Kidney tubule cell (primary cell): ENCODE measurements around the gene ASXL1.
"Not testable (repeated sequence)": the region's sequence is repeated elsewhere in the genome, so short reads cannot be mapped to it uniquely, and the experiment has no call there.

Source experiments
- DNase-seq: peaks from one replicate; pipeline ENCODE4 v3.0.0-alpha.2; 2018; ENCODE audit warnings: low spot score

The ASXL1 gene

DNA sequence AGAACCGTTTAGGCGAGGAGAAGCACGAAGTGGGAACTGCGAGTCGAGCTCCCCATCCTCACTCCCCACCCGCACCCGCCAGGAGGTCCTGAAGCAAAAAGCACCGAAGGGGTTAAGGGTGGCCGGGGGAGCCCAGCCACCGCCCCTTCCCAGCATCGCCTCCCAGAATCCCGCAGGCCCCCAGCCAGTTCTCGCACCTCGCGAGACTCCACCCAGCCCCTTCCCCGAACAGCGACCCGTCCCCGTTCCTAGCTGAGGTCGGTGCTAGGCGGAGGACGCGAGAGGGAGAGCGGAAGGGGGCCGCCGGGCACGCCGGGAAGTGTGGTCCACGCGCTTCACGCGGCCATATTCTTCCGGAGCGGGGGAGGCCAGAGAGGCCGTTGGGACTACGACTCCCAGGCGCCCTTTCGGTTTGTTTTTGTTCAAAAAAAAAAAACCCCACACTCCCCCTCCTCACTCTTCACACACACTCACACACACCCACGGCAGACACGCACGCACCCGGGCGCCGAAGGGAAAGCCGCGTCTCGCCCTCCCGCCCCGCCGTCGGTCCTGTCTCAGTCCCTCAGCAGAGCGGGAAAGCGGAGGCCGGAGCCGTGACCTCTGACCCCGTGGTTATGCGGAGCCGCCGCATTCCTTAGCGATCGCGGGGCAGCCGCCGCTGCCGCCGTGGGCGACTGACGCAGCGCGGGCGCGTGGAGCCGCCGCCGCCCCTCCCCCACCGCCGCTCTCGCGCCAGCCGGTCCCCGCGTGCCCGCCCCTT is at the start of gene ASXL1:
Gene ASXL1 (plus strand): TSS at position 463 of the 763 bp plus-strand sequence. CDS start 445 bp downstream, outside the sequence.
- DNase-seq, result peak; percentile 98

DNA sequence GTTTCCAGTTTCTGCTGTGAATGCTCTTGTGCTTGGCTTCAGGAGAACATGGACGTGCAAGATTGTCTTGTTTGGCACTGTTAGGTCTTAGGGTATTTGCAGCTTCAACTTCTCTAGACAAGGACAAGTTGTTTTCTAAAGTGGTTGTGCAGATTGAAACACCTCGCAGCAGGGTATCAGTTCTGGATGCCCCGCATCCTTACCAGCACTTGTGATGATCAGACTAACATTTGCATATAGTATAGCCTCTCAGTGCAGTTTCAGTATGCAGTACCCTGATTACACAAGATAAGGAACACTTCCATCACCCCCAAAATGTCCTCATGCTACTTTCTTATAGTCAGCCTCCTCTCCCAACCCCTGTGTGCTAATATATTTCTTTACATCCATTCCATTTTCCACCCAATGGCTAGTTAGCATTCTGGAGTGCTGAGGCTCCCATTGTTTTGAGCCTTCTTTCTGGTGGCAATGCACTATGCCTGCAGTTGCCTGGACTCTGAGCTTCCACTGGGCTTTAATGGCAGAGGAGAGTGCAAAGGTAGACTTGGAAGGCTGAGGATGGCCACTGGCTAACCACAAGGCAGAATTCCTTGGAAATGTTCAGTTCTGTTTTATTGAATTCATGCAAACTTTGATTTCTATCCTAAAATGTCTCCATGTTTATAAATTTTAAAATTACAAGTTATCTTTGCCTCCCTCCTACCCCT is 45.3 kb upstream of the ASXL1 start:
- DNase-seq, result no peak

DNA sequence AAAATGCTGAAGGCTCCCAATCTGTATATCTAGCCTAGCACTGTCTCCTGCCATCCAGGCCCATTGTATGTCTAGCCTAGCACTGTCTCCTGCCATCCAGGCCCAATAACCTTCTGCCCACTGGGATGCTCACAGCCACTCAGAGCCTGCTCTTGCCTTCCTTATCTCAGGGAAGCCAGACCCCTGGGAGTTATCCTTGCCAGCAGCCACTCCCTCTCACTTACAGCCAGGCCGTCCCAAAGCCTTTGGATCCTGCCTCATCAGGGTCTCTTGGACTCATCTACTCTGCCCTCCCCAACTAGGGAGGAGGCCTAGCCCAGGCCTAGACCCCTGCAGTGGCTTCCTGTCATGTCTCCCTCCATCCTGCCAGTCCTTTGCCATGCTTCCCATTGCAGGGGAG is 43.4 kb upstream of the ASXL1 start:
- DNase-seq, result no peak

DNA sequence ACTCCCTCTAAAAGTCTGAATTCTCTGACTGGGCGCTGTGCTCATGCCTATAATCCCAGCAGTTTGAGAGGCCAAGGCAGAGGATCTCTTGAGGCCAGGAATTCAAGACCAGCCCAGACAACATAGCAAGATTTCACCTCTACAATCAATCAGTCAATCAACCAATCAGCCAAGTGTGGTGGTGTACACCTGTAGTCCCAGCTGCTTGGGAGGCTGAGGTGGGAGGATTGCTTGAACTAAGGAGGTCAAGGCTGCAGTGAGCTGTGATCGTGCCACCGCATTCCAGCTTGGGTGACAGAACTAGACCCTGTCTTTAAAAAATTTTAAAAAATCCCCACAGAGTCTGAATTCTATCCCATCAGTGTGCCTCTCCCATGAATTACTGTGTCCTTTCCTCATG is 42.7 kb upstream of the ASXL1 start:
- DNase-seq, result no peak

DNA sequence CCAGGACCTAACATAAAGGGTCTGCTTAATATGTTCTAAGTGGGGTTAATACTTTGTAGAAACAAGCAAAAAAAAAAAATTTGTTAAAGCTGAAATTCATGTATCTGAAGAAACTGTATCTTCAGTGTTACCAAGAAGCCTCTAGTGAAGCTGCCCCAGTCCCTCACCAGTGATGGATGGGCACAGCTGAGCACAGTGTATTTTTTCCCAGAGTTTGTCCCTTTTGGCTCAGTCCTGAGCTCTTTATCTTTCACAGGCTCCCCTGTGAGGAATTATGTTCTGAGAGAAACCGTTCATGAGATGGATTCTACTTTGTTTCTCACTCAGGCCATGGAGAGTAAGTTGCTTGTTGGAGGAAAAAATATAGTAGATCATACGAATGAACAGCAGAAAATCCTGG is 42.2 kb upstream of the ASXL1 start:
- no peak for DNase-seq

DNA sequence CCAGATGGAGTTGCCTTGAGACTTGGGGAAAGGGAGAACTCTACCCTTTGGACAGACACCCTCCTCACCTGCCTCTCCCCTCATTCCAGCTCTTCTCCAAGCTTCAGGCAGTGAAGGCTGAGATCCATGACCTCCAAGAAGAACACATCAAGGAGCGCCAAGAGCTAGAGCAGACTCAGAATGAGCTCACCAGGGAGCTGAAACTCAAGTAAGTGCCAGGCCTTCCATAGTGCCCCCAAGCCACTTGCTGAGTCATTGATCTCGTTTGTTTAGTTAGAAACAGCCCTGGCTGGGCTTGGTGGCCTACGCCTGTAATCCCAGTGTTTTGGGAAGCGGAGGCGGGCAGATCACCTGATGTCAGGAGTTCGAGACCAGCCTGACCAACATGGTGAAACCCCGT is 41.5 kb upstream of the ASXL1 start:
- DNase-seq, result peak; percentile 6

DNA sequence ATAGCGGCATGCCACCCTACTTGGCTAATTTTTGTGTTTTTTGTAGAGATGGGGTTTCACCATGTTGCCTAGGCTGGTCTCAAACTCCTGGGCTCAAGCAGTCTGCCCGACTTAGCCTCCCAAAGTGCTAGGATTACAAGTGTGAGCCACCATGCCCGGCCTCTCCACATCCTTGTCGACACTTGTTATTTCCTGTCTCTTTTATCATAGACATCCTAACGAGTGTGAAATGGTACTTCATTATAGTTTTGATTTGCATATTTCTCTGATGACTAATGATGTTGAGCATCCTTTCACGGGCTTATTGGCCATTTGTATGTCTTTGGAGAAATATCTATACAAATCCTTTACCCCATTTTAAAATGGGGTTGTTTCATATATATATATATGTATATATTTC is 39.0 kb upstream of the ASXL1 start:
- no peak for DNase-seq

DNA sequence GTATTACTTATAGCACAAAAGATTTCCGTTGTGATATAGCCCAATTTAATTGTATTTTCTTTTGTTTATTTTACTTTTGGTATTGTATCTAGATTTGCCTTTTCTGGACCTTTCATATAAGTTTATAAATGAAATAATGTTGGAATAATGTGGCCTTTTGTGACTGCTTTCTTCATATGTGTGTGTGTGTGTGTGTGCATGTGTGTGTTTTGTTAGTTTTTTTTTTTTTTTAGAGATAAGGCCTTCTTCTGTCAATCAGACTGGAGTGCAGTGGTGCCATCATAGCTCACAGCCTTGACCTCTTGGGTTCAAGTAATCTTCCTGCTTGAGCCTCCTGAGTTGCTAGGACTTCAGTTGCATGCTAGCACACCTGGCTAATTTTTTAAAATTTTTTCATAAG is 37.8 kb upstream of the ASXL1 start:
- DNase-seq, result no peak

DNA sequence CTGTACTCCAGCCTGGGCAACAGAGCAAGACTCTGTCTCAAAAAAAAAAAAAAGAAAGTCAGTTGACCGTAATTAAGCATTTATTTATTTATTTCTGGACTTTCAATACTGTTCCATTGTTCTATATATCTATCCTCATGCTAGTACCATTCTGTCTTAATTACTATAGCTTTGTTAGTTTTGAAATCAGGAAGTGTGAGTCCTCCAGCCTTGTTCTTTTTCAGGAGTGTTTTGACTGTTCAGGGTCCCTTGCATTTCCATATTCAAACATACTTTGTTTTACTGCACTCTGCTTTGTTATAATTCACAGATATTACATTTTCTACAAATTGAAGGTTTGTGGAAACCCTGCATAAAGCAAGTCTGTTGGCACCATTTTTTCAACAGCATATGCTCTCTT is 36.7 kb upstream of the ASXL1 start:
- DNase-seq, result no peak

DNA sequence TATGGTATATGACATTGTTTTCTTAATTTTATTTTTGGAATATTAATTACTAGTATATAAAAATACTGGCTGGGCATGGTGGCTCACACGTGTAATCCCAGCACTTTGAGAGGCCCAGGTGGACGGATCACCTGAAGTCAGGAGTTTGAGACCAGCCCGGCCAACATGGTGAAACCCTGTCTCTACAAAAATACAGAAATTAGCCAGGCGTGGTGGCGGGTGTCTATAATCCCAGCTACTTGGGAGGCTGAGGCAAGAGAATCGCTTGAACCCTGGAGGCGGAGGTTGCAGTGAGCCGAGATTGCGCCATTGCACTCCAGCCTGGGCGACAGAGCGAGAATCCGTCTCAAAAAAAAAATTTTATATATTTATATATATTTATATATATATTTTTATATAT is 35.9 kb upstream of the ASXL1 start:
- DNase-seq, result not testable (repeated sequence)

DNA sequence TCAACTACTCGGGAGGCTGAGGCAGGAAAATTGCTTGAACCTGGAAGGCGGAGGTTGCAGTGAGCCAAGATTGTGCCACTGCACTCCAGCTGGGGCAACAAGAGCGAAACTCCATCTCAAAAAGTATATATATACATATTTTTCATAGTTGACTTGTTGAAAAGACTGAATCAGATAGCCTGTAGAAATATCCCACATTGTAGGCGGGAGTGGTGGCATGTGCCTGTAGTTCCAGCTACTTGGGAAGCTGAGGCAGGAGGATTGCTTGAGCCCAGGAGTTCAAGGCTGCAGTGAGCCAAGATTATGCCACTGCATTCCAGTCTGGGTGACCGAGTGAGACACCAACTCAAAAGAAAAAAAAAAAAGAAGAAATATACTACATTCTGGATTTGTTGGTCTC is 34.4 kb upstream of the ASXL1 start:
- not testable (repeated sequence) for DNase-seq

DNA sequence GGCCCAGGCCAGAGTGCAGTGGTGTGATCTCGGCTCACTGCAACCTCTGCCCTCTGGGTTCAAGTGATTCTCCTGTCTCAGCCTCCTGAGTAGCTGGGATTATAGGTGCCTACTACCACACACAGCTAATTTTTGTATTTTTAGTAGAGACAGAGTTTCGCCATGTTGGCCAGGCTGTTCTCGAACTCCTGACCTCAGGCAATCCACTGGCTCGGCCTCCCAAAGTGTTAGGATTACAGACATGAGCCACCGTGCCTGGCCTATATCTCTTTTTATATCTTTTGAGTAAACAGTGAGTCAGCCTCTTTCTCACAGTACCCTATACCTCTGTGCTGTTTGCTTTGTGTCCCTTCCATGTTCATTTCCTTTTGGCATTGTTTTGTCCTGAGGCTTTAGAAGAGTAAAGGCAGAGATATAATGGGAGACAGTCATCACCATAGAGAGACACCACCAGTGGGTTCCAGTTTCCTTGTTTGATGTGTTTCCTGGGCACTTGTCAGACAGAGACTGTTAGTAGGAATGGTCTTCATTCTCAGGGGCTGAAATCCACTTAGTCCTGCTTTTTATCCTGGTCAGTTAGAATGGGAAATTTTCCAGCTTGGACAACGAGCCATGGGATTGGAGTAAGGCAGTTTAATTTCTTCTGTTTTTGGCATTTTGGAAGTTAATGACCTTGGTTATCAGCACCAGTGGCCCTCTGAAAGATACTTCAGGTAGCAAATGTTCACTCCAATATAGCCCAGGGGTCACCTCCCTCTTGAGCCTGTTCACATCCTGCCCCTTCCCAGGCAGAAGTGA is 32.2 kb upstream of the ASXL1 start:
- DNase-seq, result peak; percentile 86

DNA sequence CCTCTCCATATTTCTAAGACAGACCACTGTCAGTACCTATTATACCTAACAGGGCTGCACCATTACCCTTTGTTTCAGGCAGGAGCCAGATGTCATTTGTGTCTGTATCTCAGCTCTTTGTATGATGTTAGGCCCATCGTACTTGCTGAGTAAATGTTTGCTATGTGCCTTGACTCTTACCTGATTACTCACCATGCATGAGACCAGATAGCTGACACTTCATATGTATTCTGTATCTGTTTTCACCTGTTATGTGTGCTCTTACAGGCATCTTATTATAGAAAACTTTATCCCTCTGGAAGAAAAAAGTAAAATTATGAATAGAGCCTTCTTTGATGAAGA is 31.7 kb upstream of the ASXL1 start:
- peak; percentile 65 for DNase-seq

DNA sequence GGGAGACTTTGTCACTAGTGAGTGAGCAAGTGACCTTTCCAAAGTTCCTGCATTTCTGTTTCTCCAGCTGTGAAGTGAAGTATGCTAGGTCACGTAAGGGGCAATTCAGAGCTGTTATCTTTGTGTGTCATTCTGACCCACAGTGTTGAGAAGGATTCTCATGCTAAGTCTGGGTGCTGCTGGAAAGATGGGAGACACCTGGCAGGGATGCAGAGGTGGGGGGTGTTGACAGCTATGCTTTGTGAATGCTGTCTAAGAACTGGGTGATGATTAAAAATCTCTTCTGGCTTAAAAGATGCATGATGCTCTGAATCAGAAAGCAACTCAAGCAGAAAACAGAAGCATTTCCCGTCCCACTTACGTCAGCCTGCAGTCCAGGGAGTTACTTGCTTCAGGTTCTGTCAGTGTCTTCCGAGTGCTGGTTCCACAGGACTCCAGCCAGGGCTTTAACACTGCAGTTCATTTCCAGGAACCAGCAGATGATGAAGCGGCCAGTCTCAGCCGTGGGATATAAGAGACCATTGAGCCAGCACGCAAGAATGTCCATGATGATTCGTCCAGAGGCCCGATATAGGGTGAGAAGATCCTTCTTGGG is 30.9 kb upstream of the ASXL1 start:
- DNase-seq, result peak; percentile 90

DNA sequence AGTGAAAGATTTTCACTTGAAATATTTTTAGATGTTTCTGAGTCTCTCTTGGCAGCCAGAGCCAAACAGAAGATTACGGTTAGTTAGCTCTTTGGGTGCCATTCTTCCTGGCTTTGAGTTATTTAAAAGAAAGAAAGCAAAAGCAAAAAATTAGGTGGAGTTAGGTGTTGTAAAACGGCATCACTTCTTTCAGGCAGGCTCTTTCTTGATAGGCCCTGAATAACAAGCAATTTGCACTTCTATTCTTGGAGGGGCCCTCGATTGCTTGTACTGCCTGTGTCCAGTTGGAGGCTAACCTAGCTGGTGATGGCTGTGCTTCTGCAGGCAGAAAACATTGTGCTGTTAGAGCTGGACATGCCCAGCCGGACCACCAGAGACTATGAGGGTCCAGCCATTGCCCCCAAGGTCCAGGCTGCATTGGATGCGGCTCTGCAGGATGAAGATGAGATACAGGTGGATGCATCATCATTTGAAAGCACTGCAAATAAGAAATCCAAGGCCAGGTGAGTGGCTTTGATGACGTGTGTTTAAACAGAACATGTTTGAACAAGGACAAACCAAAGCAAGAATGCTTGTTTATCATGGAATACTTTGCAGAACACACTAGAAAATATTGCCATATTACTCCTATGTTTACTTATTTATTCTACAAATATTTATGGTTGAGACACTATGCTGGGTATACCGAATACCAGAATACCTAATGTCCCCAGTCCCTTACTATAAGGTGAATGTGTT is 28.1 kb upstream of the ASXL1 start:
- no peak for DNase-seq

DNA sequence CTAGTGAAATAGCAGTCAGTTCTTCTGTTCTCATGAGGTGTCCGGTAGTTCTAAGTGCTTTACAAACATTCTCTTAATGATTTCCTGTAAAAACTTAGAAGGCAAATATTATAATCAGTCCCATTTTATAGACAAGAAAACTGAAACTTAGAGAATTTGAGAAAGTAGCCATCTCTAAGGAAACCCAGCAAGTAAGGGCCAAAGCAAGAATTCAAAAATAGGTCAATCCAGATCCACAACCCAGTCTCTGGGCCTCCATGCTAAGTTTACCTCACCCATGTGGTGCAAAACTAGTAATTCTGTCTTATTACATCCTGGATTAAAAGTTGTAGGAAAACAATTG is 27.6 kb upstream of the ASXL1 start:
- DNase-seq, result no peak

DNA sequence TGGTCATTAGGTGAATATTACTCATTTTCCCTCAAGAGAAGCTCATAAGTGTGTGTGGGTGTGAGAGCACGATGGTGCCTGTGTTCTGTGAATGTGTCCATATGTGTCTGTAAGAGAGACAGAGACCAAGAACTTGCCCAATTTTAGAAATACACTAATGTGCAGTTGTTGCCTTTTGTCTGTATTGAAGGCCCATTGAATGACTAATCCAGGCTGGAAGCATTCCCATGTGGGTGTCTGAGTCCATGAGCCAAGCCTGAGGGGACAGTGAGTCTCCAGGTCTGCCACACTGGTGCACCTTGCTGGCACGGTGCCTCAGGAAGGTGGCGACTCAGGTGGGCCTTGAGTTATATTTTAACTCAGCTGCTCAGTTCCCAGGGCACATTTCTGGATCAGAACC is 25.5 kb upstream of the ASXL1 start:
- peak; percentile 84 for DNase-seq

DNA sequence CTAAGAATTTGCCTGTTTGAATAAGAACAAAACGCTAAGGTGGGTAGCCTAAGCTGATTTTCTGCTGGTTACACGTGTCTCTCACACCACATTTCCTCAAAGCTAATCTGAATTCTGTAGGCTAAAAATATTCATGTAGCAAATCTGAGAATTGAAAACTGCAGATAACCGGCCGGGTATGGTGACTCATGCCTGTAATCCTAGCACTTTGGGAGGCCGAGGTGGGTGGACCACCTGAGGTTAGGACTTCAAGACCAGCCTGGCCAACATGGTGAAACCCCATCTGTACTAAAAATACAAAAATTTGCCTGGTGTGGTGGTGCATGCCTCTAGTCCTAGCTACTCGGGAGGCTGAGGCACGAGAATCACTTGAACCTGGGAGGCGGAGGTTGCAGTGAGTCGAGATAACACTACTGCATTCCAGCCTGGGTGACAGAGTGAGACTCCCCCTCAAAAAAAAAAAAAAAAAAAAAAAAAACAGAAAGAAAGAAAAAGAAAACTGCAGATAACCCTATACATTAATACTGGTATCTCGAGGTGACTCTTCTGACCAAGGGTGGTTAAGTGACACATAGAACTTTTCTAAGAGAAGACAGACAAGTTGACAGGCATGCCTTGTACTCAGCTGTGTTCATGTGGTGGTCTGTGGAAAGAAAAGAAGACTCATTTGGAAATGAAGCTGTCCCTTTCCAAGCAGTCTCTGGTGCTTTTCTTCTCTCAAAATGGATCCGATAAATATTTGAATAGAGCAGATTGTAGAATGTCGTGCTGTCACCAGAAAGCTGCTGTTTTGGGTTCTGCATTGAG is 24.7 kb upstream of the ASXL1 start:
- DNase-seq, result no peak

DNA sequence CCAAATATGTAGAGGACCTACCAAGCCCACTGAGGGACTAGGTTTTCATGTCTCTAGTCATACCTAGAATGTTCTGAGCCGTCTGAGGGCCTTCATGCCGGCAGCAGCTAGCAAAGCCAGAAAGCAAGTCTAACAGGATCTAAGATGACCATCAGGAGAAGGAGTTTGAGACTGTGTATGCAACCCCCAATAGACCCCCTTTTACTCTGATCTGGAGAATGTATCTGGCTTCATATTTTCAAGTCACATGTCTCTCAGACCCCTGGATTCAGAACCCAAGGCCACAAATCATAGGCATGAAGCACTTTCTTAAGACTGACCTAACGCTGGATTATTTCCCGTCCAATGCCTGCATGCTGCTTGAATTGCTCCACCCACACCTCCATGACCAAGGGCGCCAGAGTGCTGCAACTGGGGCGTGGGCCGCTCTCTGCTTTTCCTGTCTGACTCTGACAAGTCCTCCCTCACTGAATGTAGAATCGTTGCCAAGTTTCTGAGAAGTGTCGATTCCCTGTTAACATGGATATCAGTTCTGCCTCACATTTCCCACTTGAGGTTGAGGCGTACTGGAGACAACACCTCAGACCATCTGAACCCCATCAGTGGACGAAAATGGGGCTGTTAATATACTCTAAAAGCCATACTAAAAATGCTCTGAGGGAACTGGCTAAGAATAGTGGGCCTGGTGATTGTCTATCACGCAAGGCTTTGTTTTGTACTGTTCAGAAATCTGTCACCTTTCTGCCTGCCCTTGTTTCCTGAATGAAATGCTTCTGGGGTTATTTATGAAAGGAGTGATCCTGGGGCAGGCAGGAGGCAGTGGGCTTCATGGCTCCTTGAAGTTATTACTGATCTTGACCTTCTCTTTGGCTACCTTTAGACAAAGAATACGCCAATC is 23.9 kb upstream of the ASXL1 start:
- peak; percentile 48 for DNase-seq

DNA sequence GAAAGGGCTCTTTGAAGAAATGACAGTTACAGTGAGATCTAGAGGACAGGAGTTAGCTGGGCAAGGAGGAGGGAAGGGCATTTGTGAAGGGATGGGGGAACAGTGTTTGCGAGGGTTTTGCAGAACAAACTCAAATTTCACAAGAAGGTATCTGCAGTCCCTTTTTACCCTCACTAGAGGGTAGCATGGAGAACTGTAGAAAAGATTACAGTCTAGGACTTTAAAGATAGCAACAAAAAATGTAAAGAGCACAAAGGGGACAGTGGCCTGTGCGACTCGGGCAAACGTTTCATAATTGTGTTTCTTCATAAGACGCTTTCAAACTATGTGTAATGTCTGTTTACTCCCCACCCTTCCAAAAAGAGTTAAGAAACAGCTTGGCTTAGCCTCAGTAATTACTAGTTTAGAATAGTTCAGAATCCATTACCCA is 21.2 kb upstream of the ASXL1 start:
- peak; percentile 32 for DNase-seq
